Cardiac fibroblast (primary cell): ENCODE data around the gene GALNT17.
"Not testable (repeated sequence)": the region's sequence is repeated elsewhere in the genome, so short reads cannot be mapped to it uniquely, and the experiment has no call there.

ENCODE experiments used
- DNase-seq, 2 donors: peaks; one replicate each; pipeline versions ENCODE4 v3.0.0 to v3.0.0-alpha.2; 2010; ENCODE audit warnings: low read depth in 2 of 2
- H3K4me3 ChIP-seq, 2 donors: replicated peaks in 1 of 2; 1 replicate in 1 of 2; 2 replicates in 1 of 2; pipeline ENCODE4 v1.5.1; 2011; ENCODE audit warnings: low read depth in 2 of 2, low read length in 2 of 2, mild to moderate bottlenecking in 2 of 2, moderate library complexity in 1 of 2
- CTCF ChIP-seq: IDR thresholded peaks from one replicate; pipeline ENCODE4 v1.5.1; 2011; ENCODE audit warnings: low read depth, mild to moderate bottlenecking, low read length, inconsistent platforms

The GALNT17 gene

GRCh38 chr7:71206184-71206583, 74.2 kb downstream of the GALNT17 start:
- TF ChIP-seq CTCF, result no peak
- no peak overlapping the region for H3K4me3 ChIP-seq
- DNase-seq, result no peak

- no peak for TF ChIP-seq CTCF
- H3K4me3 ChIP-seq, result no peak overlapping the region
- no peak for DNase-seq
Measured at GRCh38 chr7:71208881-71209280, 76.9 kb downstream of the GALNT17 start.

DNA sequence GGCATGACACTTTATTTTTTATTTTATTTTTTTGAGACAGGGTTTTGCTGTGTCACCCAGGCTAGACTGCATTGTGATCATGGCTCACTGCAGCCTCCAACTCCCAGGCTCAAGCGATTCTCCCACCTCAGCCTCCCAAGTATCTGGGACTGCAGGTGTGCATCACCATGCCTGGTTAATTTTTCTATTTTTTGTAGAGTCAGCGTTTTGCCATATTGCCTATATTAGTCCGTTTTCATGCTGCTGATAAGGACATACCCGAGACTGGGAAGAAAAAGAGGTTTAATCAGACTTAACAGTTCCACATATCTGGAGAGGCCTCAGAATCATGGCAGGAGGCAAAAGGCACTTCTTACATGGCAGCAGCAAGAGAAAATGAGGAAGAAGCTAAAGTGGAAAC, 77.5 kb downstream of the GALNT17 start:
- not testable (repeated sequence) for DNase-seq

DNA sequence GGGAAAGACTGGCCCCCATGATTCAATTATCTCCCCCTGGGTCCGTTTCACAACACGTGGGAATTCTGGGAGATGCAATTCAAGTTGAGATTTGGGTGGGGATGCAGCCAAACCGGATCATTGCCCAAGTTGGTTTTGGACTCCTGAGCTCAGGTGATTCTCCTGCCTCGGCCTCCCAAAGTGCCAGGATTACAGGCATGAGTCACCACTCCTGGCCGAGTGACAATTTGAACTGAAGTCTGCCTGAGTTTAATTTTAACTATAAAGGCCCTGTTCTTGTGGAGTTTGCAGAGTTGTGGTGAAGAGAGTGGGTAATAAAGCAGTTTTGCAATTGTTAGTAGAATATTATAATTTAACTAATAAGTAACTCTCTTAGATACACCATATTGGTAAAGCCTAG, 78.3 kb downstream of the GALNT17 start:
- no peak overlapping the region for H3K4me3 ChIP-seq
- DNase-seq, result no peak
- TF ChIP-seq CTCF, result no peak

More for the DNA sequence above, 77.5 kb downstream of the GALNT17 start:
- H3K4me3 ChIP-seq, result not testable (repeated sequence)

DNA sequence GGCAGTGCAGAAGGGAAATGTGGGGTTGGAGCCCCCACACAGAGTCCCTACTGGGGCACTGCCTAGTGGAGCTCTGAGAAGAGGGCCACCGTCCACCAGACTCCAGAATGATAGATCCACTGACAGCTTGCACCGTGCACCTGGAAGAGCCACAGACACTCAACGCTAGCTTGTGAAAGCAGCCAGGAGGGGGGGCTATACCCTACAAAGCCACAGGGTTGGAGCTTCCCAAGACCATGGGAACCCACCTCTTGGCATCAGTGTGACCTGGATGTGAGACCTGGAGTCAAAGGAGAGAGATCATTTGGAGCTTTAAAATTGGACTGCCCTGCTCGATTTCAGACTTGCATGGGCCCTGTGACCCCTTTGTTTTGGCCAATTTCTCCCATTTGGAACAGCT, 80.5 kb downstream of the GALNT17 start:
- not testable (repeated sequence) for DNase-seq, H3K4me3 ChIP-seq

DNA sequence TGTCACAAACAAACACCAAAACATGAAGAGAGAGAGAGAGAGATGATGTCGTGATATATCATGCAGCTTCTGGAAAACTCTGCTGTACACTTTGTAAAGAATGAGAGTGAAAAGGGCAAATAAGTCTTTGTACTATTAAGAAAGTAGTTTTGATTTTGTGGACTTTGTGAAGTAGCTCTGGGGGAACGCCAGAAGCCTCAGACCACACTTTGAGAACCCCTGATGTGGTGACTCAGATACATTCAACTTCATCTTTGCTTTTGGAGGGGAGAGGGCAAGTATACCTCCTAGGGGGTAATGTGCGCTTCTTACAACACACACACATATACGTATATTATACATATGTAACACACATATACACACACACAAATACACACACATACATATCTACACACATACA, 84.3 kb downstream of the GALNT17 start:
- TF ChIP-seq CTCF, result no peak
- DNase-seq, result no peak
- H3K4me3 ChIP-seq, result no peak overlapping the region

GRCh38 chr7:71220210-71220695, 88.3 kb downstream of the GALNT17 start:
- H3K4me3 ChIP-seq, result no peak overlapping the region
- DNase-seq, result no peak
- TF ChIP-seq CTCF, result no peak

GRCh38 chr7:71221049-71221448, 89.1 kb downstream of the GALNT17 start:
- H3K4me3 ChIP-seq, result no peak overlapping the region
- no peak for DNase-seq
- TF ChIP-seq CTCF, result no peak
